Left ventricle myocardium inferior (tissue), 1 donor: ENCODE results near the gene ARL4D. TPM values are rescaled to one million over a fixed set of nuclear protein-coding genes. Genes with fewer than 3 reads are reported as not detected.

Experiments
- DNase-seq: peaks from one replicate; pipeline ENCODE4 v3.0.0-alpha.2; 2020
- H3K27ac ChIP-seq: fragments of 200-600 bp; replicated peaks from 2 replicates; pipeline ENCODE4 v1.8.0; 2021
- H3K27me3 ChIP-seq: fragments of 200-600 bp; 2 replicates; pipeline ENCODE4 v1.8.0; 2021; ENCODE audit warnings: low read depth
- H3K36me3 ChIP-seq: fragments of 200-600 bp; 2 replicates; pipeline ENCODE4 v1.8.0; 2021
- H3K4me1 ChIP-seq: fragments of 200-600 bp; 2 replicates; pipeline ENCODE4 v1.8.0; 2021
- H3K4me3 ChIP-seq: fragments of 200-600 bp; 2 replicates; pipeline ENCODE4 v1.8.0; 2021; ENCODE audit warnings: mild to moderate bottlenecking, moderate library complexity
- H3K9me3 ChIP-seq: fragments of 200-600 bp; replicated peaks from 2 replicates; pipeline ENCODE4 v1.8.0; 2021
- intact Hi-C: fragments of 100-400 bp; cut with micrococcal nuclease; formaldehyde crosslinking; loops from one replicate; pipeline ENCODE4 v1.11.0; 2022
- total RNA-seq: library from RNA; stranded (reverse); fragmentation: NEBNext Ultra II Directional; extraction: Animal tissue kit (Norgen Biotek cat#: 25700); gene quantifications from one replicate; pipeline ENCODE4 v1.2.1, GENCODE V29; 2021
- TF ChIP-seq, protein P1 (sequence below): fragments of 200-600 bp; IDR thresholded peaks from 2 replicates; pipeline ENCODE4 v1.8.0; 2021; ENCODE audit warnings: antibody characterized with exemption, mild to moderate bottlenecking, borderline replicate concordance
- donor health status: DM: no; HTN: yes; CAD: no; lungs with severe emphysema.

ARL4D gene
- total RNA-seq, 1 donor from 2014 or later = 7.1 TPM

DNA sequence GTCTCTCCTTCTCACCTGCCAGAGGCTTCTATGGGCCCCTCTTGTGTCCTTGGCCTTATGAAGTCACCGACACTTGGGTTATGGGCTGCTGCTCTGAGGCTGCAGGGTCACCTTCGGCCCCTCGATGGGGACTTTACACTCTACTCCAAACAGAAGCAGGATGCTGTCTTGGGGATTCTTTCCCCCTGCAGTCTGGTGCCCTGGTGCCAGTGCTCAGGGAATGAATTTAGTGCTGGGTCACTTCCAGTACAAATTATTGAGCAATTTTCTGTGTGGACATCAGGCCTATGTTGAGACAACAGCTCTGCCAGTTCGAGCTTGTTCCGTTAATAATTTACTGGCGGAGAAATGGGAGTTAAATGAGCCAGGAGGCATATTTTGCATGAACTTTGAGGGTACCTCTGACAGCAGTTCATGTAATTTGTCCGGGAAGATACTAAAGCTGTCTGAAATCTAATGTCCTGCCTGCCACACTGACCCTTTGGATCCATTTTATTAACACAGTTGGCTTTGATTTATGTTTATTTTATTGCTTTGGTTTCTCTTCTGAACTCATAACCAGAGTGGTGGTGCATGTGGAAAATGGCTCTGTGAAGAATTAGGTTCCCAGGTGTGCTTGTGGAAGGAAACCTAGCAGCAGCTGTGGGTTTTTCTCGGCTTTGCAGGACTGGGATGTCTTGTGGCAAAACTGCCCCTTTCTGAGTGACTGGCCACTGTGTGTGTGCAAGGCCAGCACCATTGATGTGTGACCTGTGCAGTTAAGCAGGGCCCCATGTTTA, 50.9 kb downstream of the ARL4D start:
- H3K27me3 ChIP-seq = no peaks in the 10 kb centered on the region
- no peak overlapping the region for H3K27ac ChIP-seq
- no peaks in the 10 kb centered on the region for H3K36me3 ChIP-seq
- TF ChIP-seq, protein P1, sequence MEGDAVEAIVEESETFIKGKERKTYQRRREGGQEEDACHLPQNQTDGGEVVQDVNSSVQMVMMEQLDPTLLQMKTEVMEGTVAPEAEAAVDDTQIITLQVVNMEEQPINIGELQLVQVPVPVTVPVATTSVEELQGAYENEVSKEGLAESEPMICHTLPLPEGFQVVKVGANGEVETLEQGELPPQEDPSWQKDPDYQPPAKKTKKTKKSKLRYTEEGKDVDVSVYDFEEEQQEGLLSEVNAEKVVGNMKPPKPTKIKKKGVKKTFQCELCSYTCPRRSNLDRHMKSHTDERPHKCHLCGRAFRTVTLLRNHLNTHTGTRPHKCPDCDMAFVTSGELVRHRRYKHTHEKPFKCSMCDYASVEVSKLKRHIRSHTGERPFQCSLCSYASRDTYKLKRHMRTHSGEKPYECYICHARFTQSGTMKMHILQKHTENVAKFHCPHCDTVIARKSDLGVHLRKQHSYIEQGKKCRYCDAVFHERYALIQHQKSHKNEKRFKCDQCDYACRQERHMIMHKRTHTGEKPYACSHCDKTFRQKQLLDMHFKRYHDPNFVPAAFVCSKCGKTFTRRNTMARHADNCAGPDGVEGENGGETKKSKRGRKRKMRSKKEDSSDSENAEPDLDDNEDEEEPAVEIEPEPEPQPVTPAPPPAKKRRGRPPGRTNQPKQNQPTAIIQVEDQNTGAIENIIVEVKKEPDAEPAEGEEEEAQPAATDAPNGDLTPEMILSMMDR = no peak
- intact Hi-C loops = no loop called here
- H3K4me3 ChIP-seq = no peak overlapping the region
- peaks cover 2% of the 10 kb centered on the region for H3K4me1 ChIP-seq
- DNase-seq = no peak
- no peaks in the 10 kb centered on the region for H3K9me3 ChIP-seq

Other genes starting within 250 kb of the ARL4D start
- 103 TPM for gene NBR1, start 227.8 kb upstream of the ARL4D start, total RNA-seq
- 3.2 TPM for gene TMEM106A, start 187.1 kb upstream of the ARL4D start, total RNA-seq
- gene CCDC200, start 170.4 kb upstream of the ARL4D start, total RNA-seq = not detected
- 5,474 TPM for gene RNU2-1, start 165.0 kb upstream of the ARL4D start, total RNA-seq
- gene DHX8, start 85.0 kb downstream of the ARL4D start, total RNA-seq = 26.0 TPM
- gene ETV4, start 147.3 kb downstream of the ARL4D start, total RNA-seq = 0.60 TPM